Activated T-cell treated with anti-CD3 and anti-CD28 coated beads, Interleukin-2, amount 50 U/mL, for 1 hour (primary cell): ENCODE data around the gene SERINC2.
"Not testable (repeated sequence)": the region's sequence is repeated elsewhere in the genome, so short reads cannot be mapped to it uniquely, and the experiment has no call there.

Experiments
- DNase-seq: peaks from one replicate; pipeline ENCODE4 v3.0.0-alpha.2; 2020

The SERINC2 gene

GRCh38 chr1:31472673-31473072, 59.7 kb downstream of the SERINC2 start:
- DNase-seq: not testable (repeated sequence)

GRCh38 chr1:31473508-31473907, 60.5 kb downstream of the SERINC2 start:
- DNase-seq: not testable (repeated sequence)

GRCh38 chr1:31474567-31474966, 61.6 kb downstream of the SERINC2 start:
- DNase-seq: not testable (repeated sequence)

GRCh38 chr1:31476891-31477846, 64.2 kb downstream of the SERINC2 start:
- DNase-seq: no peak

GRCh38 chr1:31478167-31478566, 65.2 kb downstream of the SERINC2 start:
- no peak for DNase-seq

- DNase-seq: no peak
These were observed 66.8 kb downstream of the SERINC2 start for GRCh38 chr1:31479811-31480210.

GRCh38 chr1:31480426-31480825, 67.4 kb downstream of the SERINC2 start:
- not testable (repeated sequence) for DNase-seq

GRCh38 chr1:31482482-31483011, 69.5 kb downstream of the SERINC2 start:
- no peak for DNase-seq

GRCh38 chr1:31483012-31483946, 70.3 kb downstream of the SERINC2 start:
- no peak for DNase-seq
